ENCODE measurements around the gene RCBTB1. TPM values are rescaled to one million over a fixed set of nuclear protein-coding genes. Genes with fewer than 3 reads are reported as not detected.

Gene RCBTB1
- polyA plus RNA-seq, 1 of the 3 experiments (the other 2 are of a cell fraction), result 13.2 TPM

DNA sequence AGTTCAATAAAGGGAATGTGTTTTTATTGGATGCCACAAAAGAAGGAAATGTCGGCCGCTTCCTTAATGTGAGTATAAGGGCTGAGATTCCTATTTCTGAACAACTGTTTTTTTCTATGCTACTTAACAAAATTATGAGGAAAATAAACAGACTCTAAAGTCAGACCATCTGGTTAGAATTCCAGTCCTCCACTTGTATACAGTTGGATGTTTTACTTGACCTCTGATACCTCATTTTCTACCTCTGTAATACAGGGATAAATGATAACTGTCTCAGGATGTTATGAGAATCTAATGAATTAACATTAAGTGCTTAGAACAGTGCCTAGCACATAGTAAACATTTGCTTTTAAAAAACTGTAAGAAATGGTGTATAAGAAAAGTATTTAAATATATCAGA lies 96.8 kb downstream of the RCBTB1 start:
- H3K27me3 ChIP-seq (ENCODE audit: insufficient read depth), result no peaks in the 10 kb centered on the region
- H2AFZ ChIP-seq (ENCODE audit: low read depth), result no peak overlapping the region
- H3K9me2 ChIP-seq, result no peaks in the 10 kb centered on the region
- DNase-seq, result no peak
- H4K20me1 ChIP-seq (ENCODE audit: insufficient read depth), result no peaks in the 10 kb centered on the region
- H3K79me2 ChIP-seq (ENCODE audit: insufficient read depth), result no peaks in the 10 kb centered on the region
- H3K4me3 ChIP-seq (ENCODE audit: low read depth in 2 of 2, low read length in 1 of 2), result no peak overlapping the region
- H3K9me3 ChIP-seq, result no peaks in the 10 kb centered on the region
- H3K27ac ChIP-seq (ENCODE audit: low read depth in 2 of 2, low read length in 1 of 2), result no peak overlapping the region
- peaks cover 20 to 39% of the 10 kb centered on the region in 2 experiments for H3K36me3 ChIP-seq (replicated peaks in 1 of 2; ENCODE audit: control insufficient read depth in 1 of 2, insufficient read depth in 2 of 2, low read length in 1 of 2)
- TF ChIP-seq ELF1 (IDR thresholded peaks at IDR 0.05) (no peak), MEF2A (IDR thresholded peaks at IDR 0.05; ENCODE audit: borderline replicate concordance, low read depth) (no peak), EZH2phosphoT487 (IDR thresholded peaks at IDR 0.05; ENCODE audit: borderline replicate concordance, low read depth) (no peak)
- POLR2A ChIA-PET, result no interaction called here
- 97% methylated on average over 2 of the region's 2 CpGs for WGBS (ENCODE audit: low lambda C conversion rate)
- H3K4me2 ChIP-seq, result no peak overlapping the region
- CTCF ChIA-PET, result no interaction called here
- no peak overlapping the region for H3K9ac ChIP-seq
- H3K4me1 ChIP-seq (ENCODE audit: control insufficient read depth in 1 of 2, insufficient read depth in 2 of 2, low read depth in 1 of 2, low read length in 1 of 2), result no peaks in the 10 kb centered on the region
- peaks cover 3% of the 10 kb centered on the region for H3F3A ChIP-seq (replicated peaks; ENCODE audit: insufficient read depth)

Other genes with a start within 250 kb of the RCBTB1 start
- 2.6 and 3.3 TPM in 2 replicates for gene CAB39L, start 141.5 kb downstream of the RCBTB1 start, polyA plus RNA-seq (2012; rRNA removed)
- gene SETDB2, start 141.3 kb downstream of the RCBTB1 start, polyA plus RNA-seq (2012; rRNA removed), result 1.9 and 2.4 TPM in 2 replicates
- gene PHF11, start 89.6 kb downstream of the RCBTB1 start, polyA plus RNA-seq (2012; rRNA removed), result 3.0 and 3.4 TPM in 2 replicates
- not detected in 2 replicates for gene ARL11, start 42.9 kb upstream of the RCBTB1 start, polyA plus RNA-seq (2012; rRNA removed)
- 113 and 114 TPM in 2 replicates for gene EBPL, start 105.9 kb upstream of the RCBTB1 start, polyA plus RNA-seq (2012; rRNA removed)
- gene KPNA3, start 207.1 kb upstream of the RCBTB1 start, polyA plus RNA-seq (2012; rRNA removed), result 11.3 and 13.1 TPM in 2 replicates